GM23338 (cell line): ENCODE results near the gene PSORS1C1.

ENCODE experiments used
- CTCF ChIP-seq, 2 experiments: fragments of 200-600 bp in 1 of 2; sonication (generic) in 1 of 2; conservative IDR thresholded peaks; 2 replicates each; pipeline versions ENCODE4 v1.5.1 to v1.6.1; 2016 to 2017; ENCODE audit warnings: antibody characterized with exemption in 2 of 2, low read depth in 2 of 2, mild to moderate bottlenecking in 2 of 2, moderate library complexity in 1 of 2
- EZH2 ChIP-seq: fragments of 200-600 bp; sonication (generic); IDR thresholded peaks from one replicate; pipeline ENCODE4 v1.8.0; 2017; ENCODE audit warnings: antibody characterized with exemption, mild to moderate bottlenecking, low read depth; ENCODE audit not compliant: unreplicated experiment
- EZH2phosphoT487 ChIP-seq: fragments of 200-600 bp; sonication (generic); IDR thresholded peaks from one replicate; pipeline ENCODE4 v1.8.1; 2018; ENCODE audit warnings: antibody characterized with exemption; ENCODE audit not compliant: unreplicated experiment
- POLR2AphosphoS5 ChIP-seq: IDR thresholded peaks from 2 replicates; pipeline ENCODE4 v1.6.1; 2016; ENCODE audit warnings: antibody characterized with exemption, low read depth
- REST ChIP-seq: IDR thresholded peaks from one replicate; pipeline ENCODE4 v1.6.1; 2018; ENCODE audit warnings: antibody characterized with exemption; ENCODE audit not compliant: unreplicated experiment

GRCh38 chr6:31157513-31158139 lies 43.0 kb downstream of the PSORS1C1 start, which contains the start of gene CCHCR1:
- no peak for TF ChIP-seq EZH2
- TF ChIP-seq CTCF (conservative IDR thresholded peaks at IDR 0.05; ENCODE audit: low read depth in 2 of 2) = no peak
- TF ChIP-seq EZH2phosphoT487 = no peak
- TF ChIP-seq POLR2AphosphoS5 = no peak
- TF ChIP-seq REST = no peak
